Esophagus (tissue), 2 donors: Measurements from ENCODE around the gene FCAR. TPM values are rescaled to one million over a fixed set of nuclear protein-coding genes. Genes with fewer than 3 reads are reported as not detected.
"Not testable (repeated sequence)": the region's sequence is repeated elsewhere in the genome, so short reads cannot be mapped to it uniquely, and the experiment has no call there.

Source experiments
- H3K27ac ChIP-seq, 2 donors: one replicate each; pipeline ENCODE4 v1.5.1; 2013; ENCODE audit warnings: low read depth in 2 of 2, mild to moderate bottlenecking in 2 of 2, inconsistent platforms in 1 of 2, low read length in 1 of 2, moderate library complexity in 1 of 2
- H3K27me3 ChIP-seq, 2 donors: one replicate each; pipeline ENCODE4 v1.6.1; 2013; ENCODE audit warnings: low read length in 2 of 2, control low read depth in 1 of 2, mild to moderate bottlenecking in 1 of 2; ENCODE audit not compliant: insufficient read depth in 2 of 2, control insufficient read depth in 1 of 2
- H3K36me3 ChIP-seq, 2 donors: one replicate each; pipeline ENCODE4 v1.6.1; 2013; ENCODE audit warnings: low read length in 1 of 2; ENCODE audit not compliant: control insufficient read depth in 2 of 2, insufficient read depth in 2 of 2
- H3K4me1 ChIP-seq, 2 donors: one replicate each; pipeline ENCODE4 v1.6.1; 2013; ENCODE audit warnings: low read length in 1 of 2; ENCODE audit not compliant: control insufficient read depth in 2 of 2, insufficient read depth in 2 of 2
- H3K4me3 ChIP-seq, 2 donors: one replicate each; pipeline ENCODE4 v1.5.1; 2013; ENCODE audit warnings: low read length in 2 of 2, mild to moderate bottlenecking in 2 of 2, low read depth in 1 of 2, moderate library complexity in 1 of 2
- H3K9me3 ChIP-seq, 2 donors: one replicate each; pipeline ENCODE4 v1.6.1; 2013; ENCODE audit warnings: mild to moderate bottlenecking in 2 of 2, low read depth in 1 of 2, low read length in 1 of 2, moderate library complexity in 1 of 2; ENCODE audit not compliant: control insufficient read depth in 2 of 2, insufficient read depth in 1 of 2
- WGBS, 2 donors: extraction: QIAGEN DNeasy Blood & Tissue Kit; methylation state at CpG; one replicate each; pipeline ENCODE4 v1.1.7; 2013; 5-methylcytosine and 5-hydroxymethylcytosine counted together
- polyA plus RNA-seq, 2 donors: library from polyadenylated mRNA; stranded (reverse); fragments of 200-250 nt; gene quantifications; one replicate each; pipeline ENCODE4 v1.2.3, GENCODE V29; 2013
- donor health status: healthy with polysubstance abuse.
- donor health status: Bipolar disorder and iron deficiency.

Gene FCAR
- polyA plus RNA-seq, 2 donors = 0.10 TPM; not detected in 1

DNA sequence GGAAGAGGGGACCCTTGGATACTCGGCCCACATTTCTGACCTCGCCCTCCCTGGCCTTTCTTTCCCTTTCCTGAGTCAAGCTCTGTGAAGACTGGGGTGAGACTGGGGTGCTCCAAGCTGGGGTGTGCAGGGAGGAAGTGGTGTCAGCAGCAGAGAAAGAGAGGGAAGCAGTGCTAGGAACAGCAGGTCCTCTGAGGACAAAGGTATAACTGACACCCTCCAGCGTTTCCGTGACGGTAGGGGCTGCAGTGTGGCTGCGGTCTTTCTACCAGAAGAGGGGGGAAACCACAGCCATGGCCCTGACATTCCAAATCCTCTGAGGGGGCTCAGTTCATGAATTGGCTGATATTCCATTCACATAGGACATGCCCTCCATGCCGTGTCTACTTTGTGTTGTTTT, 22.7 kb upstream of the FCAR start:
- no peak overlapping the region for H3K27ac ChIP-seq
- no peaks in the 10 kb centered on the region for H3K36me3 ChIP-seq
- 74 to 84% methylated on average over 7 of the region's 7 CpGs for WGBS, 2 donors
- no peaks in the 10 kb centered on the region for H3K27me3 ChIP-seq
- H3K4me1 ChIP-seq = no peaks in the 10 kb centered on the region
- peaks cover 0 to 2% of the 10 kb centered on the region in 2 donors for H3K9me3 ChIP-seq
- no peak overlapping the region for H3K4me3 ChIP-seq

GRCh38 chr19:54855241-54855640, 18.8 kb upstream of the FCAR start:
- not testable (repeated sequence) for H3K27me3 ChIP-seq, H3K4me3 ChIP-seq, H3K27ac ChIP-seq, H3K36me3 ChIP-seq, H3K4me1 ChIP-seq, H3K9me3 ChIP-seq
- 61 to 67% methylated on average over 1 of the region's 1 CpG for WGBS, 2 donors

GRCh38 chr19:54858476-54858875, 15.6 kb upstream of the FCAR start:
- H3K36me3 ChIP-seq, H3K9me3 ChIP-seq, H3K27me3 ChIP-seq, H3K4me3 ChIP-seq, H3K4me1 ChIP-seq, H3K27ac ChIP-seq: not testable (repeated sequence)
- WGBS, 2 donors = 68 to 80% methylated on average over 3 of the region's 3 CpGs

GRCh38 chr19:54859421-54859820, 14.6 kb upstream of the FCAR start:
- H3K27me3 ChIP-seq, H3K36me3 ChIP-seq, H3K27ac ChIP-seq, H3K4me3 ChIP-seq, H3K9me3 ChIP-seq, H3K4me1 ChIP-seq: not testable (repeated sequence)
- WGBS, 2 donors = 66 to 73% methylated on average over 7 of the region's 7 CpGs

GRCh38 chr19:54863459-54863858, 10.6 kb upstream of the FCAR start:
- not testable (repeated sequence) for H3K4me3 ChIP-seq, H3K27me3 ChIP-seq, H3K9me3 ChIP-seq, H3K4me1 ChIP-seq, H3K36me3 ChIP-seq, H3K27ac ChIP-seq
- WGBS, 2 donors = 83% methylated on average over 1 of the region's 3 CpGs; no CpG with 5 or more reads in 1 of the 2 donors

DNA sequence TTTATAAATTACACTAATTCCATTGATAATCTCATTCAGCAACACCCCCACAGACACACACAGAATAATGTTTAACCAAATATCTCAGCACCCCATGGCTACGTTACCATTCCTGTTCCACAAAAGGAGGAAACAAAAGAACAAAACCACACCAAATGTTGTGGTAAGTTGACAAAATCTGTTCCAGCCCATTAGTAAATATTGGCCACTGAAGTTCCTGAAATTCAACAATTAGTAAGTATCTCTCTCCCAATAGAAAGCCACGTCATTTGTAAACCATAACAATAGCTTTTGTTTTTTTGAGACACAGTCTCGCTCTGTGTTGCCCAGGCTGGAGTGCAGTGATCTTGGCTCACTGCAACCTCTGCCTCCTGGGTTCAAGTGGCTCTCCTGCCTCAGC, 2.3 kb upstream of the FCAR start:
- H3K9me3 ChIP-seq = peaks cover 0 to 1% of the 10 kb centered on the region in 2 donors
- no peaks in the 10 kb centered on the region for H3K27me3 ChIP-seq
- 45 to 47% methylated on average over 3 of the region's 3 CpGs for WGBS, 2 donors
- H3K36me3 ChIP-seq = no peaks in the 10 kb centered on the region
- H3K4me3 ChIP-seq = no peak overlapping the region
- no peak overlapping the region for H3K27ac ChIP-seq
- no peaks in the 10 kb centered on the region for H3K4me1 ChIP-seq

- Histone ChIP-seq H3K9me3 (peaks cover 0 to 1% of the 10 kb centered on the region in 2 donors), H3K36me3 (no peaks in the 10 kb centered on the region), H3K27me3 (no peaks in the 10 kb centered on the region), H3K4me1 (no peaks in the 10 kb centered on the region), H3K27ac (no peak overlapping the region), H3K4me3 (no peak overlapping the region)
- WGBS, 2 donors = 52 to 55% methylated on average over 2 of the region's 2 CpGs
Measured at GRCh38 chr19:54875506-54875905, 1.5 kb downstream of the FCAR start.

DNA sequence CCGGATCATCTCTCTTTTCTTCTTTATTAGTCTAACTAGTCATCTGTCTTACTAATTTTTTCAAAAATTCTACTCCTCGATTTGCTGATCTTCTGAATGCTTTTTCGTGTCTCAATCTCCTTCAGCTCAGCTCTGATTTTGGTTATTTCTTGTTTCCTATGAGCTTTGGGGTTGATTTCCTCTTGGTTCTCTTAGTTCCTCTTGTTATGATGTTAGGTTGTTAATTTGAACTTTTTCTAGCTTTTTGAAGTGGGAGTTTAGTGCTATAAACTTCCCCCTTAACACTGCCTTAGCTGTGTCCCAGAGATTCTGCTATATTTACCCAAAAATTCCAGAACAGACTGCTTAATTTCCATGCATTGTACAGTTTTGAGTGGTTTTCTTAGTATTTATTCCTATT, 3.4 kb downstream of the FCAR start:
- no peaks in the 10 kb centered on the region for H3K4me1 ChIP-seq
- H3K4me3 ChIP-seq = no peak overlapping the region
- WGBS, 2 donors = 53 to 65% methylated on average over 3 of the region's 3 CpGs
- H3K36me3 ChIP-seq = no peaks in the 10 kb centered on the region
- peaks cover 0 to 3% of the 10 kb centered on the region in 2 donors for H3K27me3 ChIP-seq
- H3K27ac ChIP-seq = no peak overlapping the region
- peaks cover 0 to 6% of the 10 kb centered on the region in 2 donors for H3K9me3 ChIP-seq

DNA sequence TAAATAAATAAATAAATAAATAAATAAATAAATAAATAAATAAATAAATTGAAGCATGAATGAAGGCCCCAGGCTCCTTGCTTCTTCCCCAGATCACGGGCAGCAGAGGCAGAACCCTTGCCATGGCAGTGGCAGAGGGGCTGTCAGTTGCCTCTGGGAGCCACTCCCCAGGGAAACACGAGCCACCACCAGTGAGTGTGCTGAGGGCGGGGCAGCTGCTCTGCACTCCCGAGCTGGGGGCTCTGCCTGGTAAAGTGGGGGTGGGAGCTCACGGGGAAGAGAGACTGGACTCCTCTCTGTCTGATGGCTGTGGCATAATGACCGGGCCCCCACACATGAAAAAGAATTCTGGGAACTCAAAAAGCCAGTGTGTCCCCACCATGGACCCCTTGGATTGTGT, 7.8 kb downstream of the FCAR start:
- WGBS, 2 donors = 53 to 72% methylated on average over 6 of the region's 6 CpGs
- Histone ChIP-seq H3K4me3 (no peak overlapping the region), H3K27ac (no peak overlapping the region), H3K36me3 (no peaks in the 10 kb centered on the region), H3K9me3 (peaks cover 0 to 5% of the 10 kb centered on the region in 2 donors), H3K27me3 (peaks cover 0 to 3% of the 10 kb centered on the region in 2 donors), H3K4me1 (no peaks in the 10 kb centered on the region)

DNA sequence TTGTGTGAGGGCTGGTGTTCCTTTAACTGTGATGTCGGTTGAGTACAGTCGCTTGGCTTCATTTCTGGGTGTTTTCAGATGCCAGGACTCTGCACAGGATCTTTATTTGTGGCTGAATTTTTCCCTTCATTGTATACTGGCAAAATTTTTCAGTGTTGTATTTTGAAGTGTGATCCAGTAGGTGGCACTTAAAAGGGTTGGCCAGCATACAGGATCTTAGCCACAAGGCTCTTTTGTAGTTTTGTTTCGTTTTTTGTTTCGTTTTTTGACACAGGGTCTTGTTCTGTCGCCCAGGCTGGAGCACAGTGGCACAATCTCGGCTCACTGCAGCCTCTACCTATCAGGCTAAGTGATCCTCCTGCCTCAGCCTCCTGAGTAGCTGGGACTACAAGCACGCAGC, 8.7 kb downstream of the FCAR start:
- no peaks in the 10 kb centered on the region for H3K4me1 ChIP-seq
- no peak overlapping the region for H3K27ac ChIP-seq
- no peak overlapping the region for H3K4me3 ChIP-seq
- H3K27me3 ChIP-seq = peaks cover 0 to 3% of the 10 kb centered on the region in 2 donors
- 48 to 53% methylated on average over 7 of the region's 7 CpGs for WGBS, 2 donors
- peaks cover 0 to 5% of the 10 kb centered on the region in 2 donors for H3K9me3 ChIP-seq
- H3K36me3 ChIP-seq = no peaks in the 10 kb centered on the region
